Breast epithelium (tissue), 4 donors: Measurements from ENCODE around the gene CDIPT. TPM values are rescaled to one million over a fixed set of nuclear protein-coding genes. Genes with fewer than 3 reads are reported as not detected.
"Not testable (repeated sequence)": the region's sequence is repeated elsewhere in the genome, so short reads cannot be mapped to it uniquely, and the experiment has no call there.

Experiments used
- DNase-seq, 2 donors: peaks; one replicate each; pipeline ENCODE4 v3.0.0-alpha.2; 2019; ENCODE audit warnings: low spot score in 2 of 2
- H3K27ac ChIP-seq, 2 donors: fragments of 200-600 bp; sonication (generic) in 1 of 2; one replicate each; pipeline ENCODE4 v1.5.1; 2016 to 2019; ENCODE audit warnings: mild to moderate bottlenecking in 1 of 2
- H3K27me3 ChIP-seq, 2 donors: fragments of 200-600 bp; sonication (generic) in 1 of 2; one replicate each; pipeline versions ENCODE4 v1.5.1 to v1.6.0; 2017 to 2019; ENCODE audit warnings: control low read depth in 1 of 2, mild to moderate bottlenecking in 1 of 2
- H3K36me3 ChIP-seq: fragments of 200-600 bp; one replicate; pipeline ENCODE4 v1.5.1; 2019
- H3K4me1 ChIP-seq, 2 donors: fragments of 200-600 bp; sonication (generic); one replicate each; pipeline ENCODE4 v1.5.1; 2016 to 2019; ENCODE audit warnings: control low read depth in 1 of 2
- H3K4me3 ChIP-seq, 3 donors: fragments of 200-600 bp; sonication (generic); 1 replicate in 2 of 3; 2 replicates in 1 of 3; pipeline ENCODE4 v1.5.1; 2016 to 2019; ENCODE audit warnings: mild to moderate bottlenecking in 3 of 3, moderate library complexity in 2 of 3
- H3K9me3 ChIP-seq, 2 donors: fragments of 200-600 bp; sonication (generic) in 1 of 2; one replicate each; pipeline ENCODE4 v1.5.1; 2016 to 2019; ENCODE audit warnings: control low read depth in 1 of 2
- POLR2A ChIP-seq: fragments of 450-650 bp; IDR thresholded peaks from one replicate; pipeline ENCODE4 v1.6.1; 2016; ENCODE audit warnings: antibody characterized with exemption, mild to moderate bottlenecking, moderate library complexity
- POLR2AphosphoS5 ChIP-seq, 3 donors: sonication (generic); formaldehyde crosslinking; IDR thresholded peaks; one replicate each; pipeline ENCODE4 v1.6.1; 2017; ENCODE audit warnings: antibody characterized with exemption in 3 of 3
- intact Hi-C: fragments of 100-400 bp; cut with DNase I; formaldehyde crosslinking; loops from one replicate; pipeline ENCODE4 v1.15.1; 2023; ENCODE audit warnings: low total_unique reads
- total RNA-seq, 3 donors: library from RNA; depleted of rRNA; stranded (reverse); fragments of >200 nt; gene quantifications; one replicate each; pipeline ENCODE4 v1.1.0, GENCODE V29; 2016
- TF ChIP-seq, protein P1 (sequence below), 3 donors: fragments of 450-650 bp; IDR thresholded peaks; one replicate each; pipeline ENCODE4 v1.5.1; 2016 to 2017; ENCODE audit warnings: antibody characterized with exemption in 3 of 3, mild to moderate bottlenecking in 3 of 3, moderate library complexity in 3 of 3

CDIPT gene
- total RNA-seq, 3 donors from 2014 or later: 102 to 119 (median 117) TPM

DNA sequence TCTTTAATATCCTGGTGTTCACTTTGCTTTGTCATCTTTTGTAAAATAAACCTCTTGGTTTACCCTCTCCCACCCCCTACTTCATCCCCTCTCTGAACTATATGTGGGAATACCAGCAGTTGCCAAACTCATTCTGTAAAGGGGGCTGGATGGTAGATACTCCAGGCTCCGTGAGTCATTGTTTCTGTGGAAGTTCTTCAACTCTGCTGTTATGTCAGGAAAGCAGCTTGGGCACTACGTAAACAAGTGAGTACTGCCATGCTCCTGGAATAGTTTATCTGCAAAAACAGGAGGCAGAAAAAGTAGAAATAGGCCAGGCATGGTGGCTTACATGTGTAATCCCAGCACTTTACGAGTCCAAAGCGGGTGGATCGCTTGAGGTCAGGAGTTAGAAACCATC, 25.2 kb downstream of the CDIPT start:
- intact Hi-C loops: no loop called here
- TF ChIP-seq POLR2A: no peak
- no peak for TF ChIP-seq POLR2AphosphoS5 (IDR thresholded peaks at IDR 0.05)
- TF ChIP-seq, protein P1, sequence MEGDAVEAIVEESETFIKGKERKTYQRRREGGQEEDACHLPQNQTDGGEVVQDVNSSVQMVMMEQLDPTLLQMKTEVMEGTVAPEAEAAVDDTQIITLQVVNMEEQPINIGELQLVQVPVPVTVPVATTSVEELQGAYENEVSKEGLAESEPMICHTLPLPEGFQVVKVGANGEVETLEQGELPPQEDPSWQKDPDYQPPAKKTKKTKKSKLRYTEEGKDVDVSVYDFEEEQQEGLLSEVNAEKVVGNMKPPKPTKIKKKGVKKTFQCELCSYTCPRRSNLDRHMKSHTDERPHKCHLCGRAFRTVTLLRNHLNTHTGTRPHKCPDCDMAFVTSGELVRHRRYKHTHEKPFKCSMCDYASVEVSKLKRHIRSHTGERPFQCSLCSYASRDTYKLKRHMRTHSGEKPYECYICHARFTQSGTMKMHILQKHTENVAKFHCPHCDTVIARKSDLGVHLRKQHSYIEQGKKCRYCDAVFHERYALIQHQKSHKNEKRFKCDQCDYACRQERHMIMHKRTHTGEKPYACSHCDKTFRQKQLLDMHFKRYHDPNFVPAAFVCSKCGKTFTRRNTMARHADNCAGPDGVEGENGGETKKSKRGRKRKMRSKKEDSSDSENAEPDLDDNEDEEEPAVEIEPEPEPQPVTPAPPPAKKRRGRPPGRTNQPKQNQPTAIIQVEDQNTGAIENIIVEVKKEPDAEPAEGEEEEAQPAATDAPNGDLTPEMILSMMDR (IDR thresholded peaks at IDR 0.05): no peak
- H3K27me3 ChIP-seq: no peaks in the 10 kb centered on the region
- H3K4me1 ChIP-seq: no peaks in the 10 kb centered on the region
- no peak overlapping the region for H3K27ac ChIP-seq
- H3K36me3 ChIP-seq: peaks cover 5% of the 10 kb centered on the region
- DNase-seq: no peak
- no peak overlapping the region for H3K4me3 ChIP-seq
- H3K9me3 ChIP-seq: no peaks in the 10 kb centered on the region

DNA sequence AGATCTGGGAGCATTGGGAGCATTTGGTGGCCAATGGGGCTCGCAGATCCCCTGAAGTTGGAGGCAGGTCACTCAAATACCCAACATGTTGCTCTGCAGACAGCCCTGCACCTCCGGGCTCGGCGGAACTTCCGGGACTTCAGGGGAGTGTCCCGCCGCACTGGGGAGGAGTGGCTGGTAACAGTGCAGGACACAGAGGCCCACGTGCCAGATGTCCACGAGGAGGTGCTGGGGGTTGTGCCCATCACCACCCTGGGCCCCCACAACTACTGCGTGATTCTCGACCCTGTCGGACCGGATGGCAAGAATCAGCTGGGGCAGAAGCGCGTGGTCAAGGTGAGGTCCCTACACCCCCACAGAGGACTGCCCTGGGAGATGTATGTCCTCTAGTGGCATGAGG, 26.4 kb downstream of the CDIPT start:
- peaks cover 5% of the 10 kb centered on the region for H3K36me3 ChIP-seq
- no peaks in the 10 kb centered on the region for H3K4me1 ChIP-seq
- no peaks in the 10 kb centered on the region for H3K27me3 ChIP-seq

DNA sequence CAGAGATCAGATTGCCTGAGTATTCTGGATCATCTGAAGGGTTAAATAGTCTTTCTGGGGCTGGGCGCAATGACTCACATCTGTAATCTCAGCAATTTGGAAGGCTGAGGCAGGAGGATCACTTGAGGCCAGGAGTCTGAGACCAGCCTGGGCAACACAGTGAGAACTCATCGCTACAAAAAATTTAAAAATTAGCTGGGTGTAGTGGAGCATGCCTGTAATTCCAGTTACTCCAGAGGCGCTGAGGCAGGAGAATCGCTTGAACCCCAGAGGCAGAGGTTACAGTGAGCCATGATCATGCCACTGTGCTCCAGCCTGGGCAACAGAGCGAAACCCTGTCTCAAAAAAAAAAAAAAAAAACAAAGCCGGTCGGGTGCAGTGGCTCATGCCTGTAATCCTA, 27.1 kb downstream of the CDIPT start:
- peaks cover 5% of the 10 kb centered on the region for H3K36me3 ChIP-seq
- H3K9me3 ChIP-seq: no peaks in the 10 kb centered on the region
- intact Hi-C loops: no loop called here
- H3K27ac ChIP-seq: no peak overlapping the region
- no peaks in the 10 kb centered on the region for H3K4me1 ChIP-seq
- no peak overlapping the region for H3K4me3 ChIP-seq
- TF ChIP-seq, protein P1 (IDR thresholded peaks at IDR 0.05): no peak
- TF ChIP-seq POLR2AphosphoS5 (IDR thresholded peaks at IDR 0.05) (no peak), POLR2A (no peak)
- no peak for DNase-seq
- no peaks in the 10 kb centered on the region for H3K27me3 ChIP-seq

More for the DNA sequence above, 26.4 kb downstream of the CDIPT start:
- H3K27ac ChIP-seq: no peak overlapping the region
- TF ChIP-seq POLR2AphosphoS5 (IDR thresholded peaks at IDR 0.05) (no peak), POLR2A (no peak)
- TF ChIP-seq, protein P1 (IDR thresholded peaks at IDR 0.05): no peak
- no peak overlapping the region for H3K4me3 ChIP-seq
- intact Hi-C loops: no loop called here
- no peak for DNase-seq
- H3K9me3 ChIP-seq: no peaks in the 10 kb centered on the region

DNA sequence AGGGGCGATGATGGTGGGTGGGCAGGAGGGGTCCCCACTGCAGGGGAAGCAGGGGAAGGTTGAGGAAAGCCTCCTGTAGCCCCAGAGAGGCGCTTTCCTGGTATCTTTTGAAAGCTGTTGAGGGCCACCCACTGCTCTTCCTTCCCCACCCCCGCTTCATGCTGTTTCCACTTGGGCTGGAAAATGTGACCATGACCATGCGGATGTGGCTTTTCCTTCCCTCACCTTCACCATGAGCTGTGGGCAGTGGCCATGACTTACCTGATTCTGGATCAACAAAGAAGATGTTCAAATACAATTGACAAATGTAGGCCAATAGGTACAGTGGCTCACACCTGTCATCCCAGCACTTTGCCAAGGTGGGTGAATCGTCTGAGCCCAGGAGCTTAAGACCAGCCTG, 28.9 kb downstream of the CDIPT start:
- DNase-seq: no peak
- no peaks in the 10 kb centered on the region for H3K9me3 ChIP-seq
- no peak overlapping the region for H3K4me3 ChIP-seq
- no peaks in the 10 kb centered on the region for H3K4me1 ChIP-seq
- TF ChIP-seq, protein P1 (IDR thresholded peaks at IDR 0.05): no peak
- TF ChIP-seq POLR2A: no peak
- TF ChIP-seq POLR2AphosphoS5 (IDR thresholded peaks at IDR 0.05): no peak
- H3K27ac ChIP-seq: no peak overlapping the region
- intact Hi-C loops: no loop called here
- H3K36me3 ChIP-seq: no peaks in the 10 kb centered on the region
- no peaks in the 10 kb centered on the region for H3K27me3 ChIP-seq

DNA sequence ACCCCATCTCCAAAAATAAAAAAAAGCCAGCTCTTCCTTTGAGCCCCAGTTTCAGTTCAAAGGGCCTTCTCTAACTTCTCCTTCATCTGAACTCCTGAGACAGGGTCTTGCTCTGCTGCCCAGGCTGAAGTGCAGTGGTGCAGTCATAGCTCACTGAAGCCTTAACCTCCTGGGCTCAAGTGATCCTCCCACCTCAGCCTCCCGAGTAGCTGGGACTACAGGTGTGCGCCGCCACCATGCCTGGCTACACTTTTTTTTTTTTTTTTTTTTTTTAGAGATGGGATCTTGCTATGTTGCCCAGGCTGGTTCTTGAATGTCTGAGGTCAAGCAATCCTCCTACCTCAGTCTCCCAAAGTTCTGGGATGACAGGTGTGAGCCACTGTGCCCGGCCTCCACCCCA, 29.8 kb downstream of the CDIPT start:
- H3K27me3 ChIP-seq, intact Hi-C loops, H3K9me3 ChIP-seq, H3K4me3 ChIP-seq, H3K36me3 ChIP-seq, H3K4me1 ChIP-seq, H3K27ac ChIP-seq, DNase-seq: not testable (repeated sequence)

DNA sequence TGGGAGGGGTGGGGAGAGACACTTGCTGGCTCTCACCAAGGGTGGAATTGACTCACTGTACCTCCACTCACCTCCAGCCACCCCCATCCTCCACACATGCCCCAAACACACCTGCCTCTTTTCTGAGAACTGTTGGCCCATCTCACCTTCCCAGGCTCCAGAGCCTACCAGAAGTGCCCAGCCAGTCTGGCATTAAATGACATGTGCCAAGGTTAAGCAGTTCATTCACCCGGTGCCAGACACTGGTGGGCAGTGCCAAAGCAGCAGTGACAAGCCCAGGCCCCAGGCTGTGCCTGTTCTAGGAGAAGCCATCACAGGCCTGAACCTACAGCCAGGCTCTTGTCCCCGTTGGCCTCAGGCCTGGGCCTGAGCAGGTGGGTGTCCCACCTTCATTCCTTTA, 31.5 kb downstream of the CDIPT start:
- intact Hi-C loops: no loop called here
- no peaks in the 10 kb centered on the region for H3K9me3 ChIP-seq
- no peaks in the 10 kb centered on the region for H3K36me3 ChIP-seq
- peak overlapping the region; percentile 19 to 45 for H3K27ac ChIP-seq
- H3K4me3 ChIP-seq: no peak overlapping the region
- no peaks in the 10 kb centered on the region for H3K4me1 ChIP-seq
- no peaks in the 10 kb centered on the region for H3K27me3 ChIP-seq
- DNase-seq: no peak
- TF ChIP-seq, protein P1 (IDR thresholded peaks at IDR 0.05): no peak
- TF ChIP-seq POLR2AphosphoS5 (IDR thresholded peaks at IDR 0.05) (no peak), POLR2A (no peak)
